K562 (cell line): ENCODE measurements around the gene ATP6V0A1. TPM values are rescaled to one million over a fixed set of nuclear protein-coding genes. Genes with fewer than 3 reads are reported as not detected.

Experiments used
- FUS ChIP-seq: fragments of 200-400 bp; formaldehyde crosslinking; optimal IDR thresholded peaks from 2 replicates; pipeline ENCODE3; 2017; ENCODE audit warnings: low read depth, low read length
- GABPB1 ChIP-seq: sonication (generic); formaldehyde crosslinking; IDR thresholded peaks from 2 replicates; pipeline ENCODE4 v1.8.0; 2022; ENCODE audit warnings: mild to moderate bottlenecking, missing genetic modification reagents
- JUND ChIP-seq, 2 experiments: IDR thresholded peaks; 2 replicates in 1 of 2; 3 replicates in 1 of 2; pipeline ENCODE4 v1.6.1; 2011; ENCODE audit warnings: borderline replicate concordance in 2 of 2, low read depth in 2 of 2, low read length in 2 of 2, improper control_type of control experiment in 1 of 2, missing biosample characterization in 1 of 2, missing genetic modification characterization in 1 of 2, missing genetic modification reagents in 1 of 2
- MCM7 ChIP-seq, 2 experiments: fragments of 450-650 bp; IDR thresholded peaks; 2 replicates each; pipeline ENCODE4 v1.6.1; 2016 to 2018
- ZBTB49 ChIP-seq: sonication (generic); formaldehyde crosslinking; IDR thresholded peaks from 2 replicates; pipeline ENCODE4 v1.8.0; 2022; ENCODE audit warnings: missing genetic modification reagents, mild to moderate bottlenecking, borderline replicate concordance
- ZC3H8 ChIP-seq: fragments of 450-650 bp; IDR thresholded peaks from 2 replicates; pipeline ENCODE4 v1.6.1; 2017
- ZNF121 ChIP-seq: sonication (generic); formaldehyde crosslinking; conservative IDR thresholded peaks from 2 replicates; pipeline ENCODE4 v1.8.0; 2022; ENCODE audit warnings: missing genetic modification reagents
- polyA plus RNA-seq, 8 experiments: library from polyadenylated mRNA; depleted of rRNA in 4 of 8; stranded (reverse) in 5 of 8; unstranded in 3 of 8; fragments of >200 nt; fragmentation: Nextera tagmentation in 2 of 8; fragmentation: Illumina TruSeq in 1 of 8; extraction: Ambion mirVana in 2 of 8; extraction: Trizol in 1 of 8; gene quantifications; 2 replicates each; pipeline versions ENCODE4 v1.2.1 to v1.2.3, GENCODE V29; 2011 to 2014; ENCODE audit warnings: inconsistent platforms in 1 of 8, missing spikeins in 1 of 8
- total RNA-seq, 7 experiments: library from RNA; depleted of rRNA in 6 of 7; stranded (reverse); fragments of >200 nt in 6 of 7; fragmentation: Illumina TruSeq in 2 of 7; extraction: Trizol in 2 of 7; gene quantifications; 2 replicates each; pipeline versions ENCODE4 v1.2.1 to v1.2.3, GENCODE V29; 2011 to 2021; ENCODE audit warnings: low replicate concordance in 1 of 7
- TF ChIP-seq, protein P1 (sequence below): sonication (generic); formaldehyde crosslinking; IDR thresholded peaks from 2 replicates; pipeline ENCODE4 v1.8.0; 2022; ENCODE audit warnings: mild to moderate bottlenecking, missing genetic modification reagents, borderline replicate concordance
- TF ChIP-seq, protein P2 (sequence below), 3 experiments: fragments of 200-800 bp in 1 of 3; fragments of 250-450 bp in 1 of 3; fragments of 450-650 bp in 1 of 3; sonication (Bioruptor Pico) in 1 of 3; sonication (Bioruptor generic) in 1 of 3; formaldehyde crosslinking in 1 of 3; IDR thresholded peaks; 2 replicates each; pipeline versions ENCODE4 v1.6.1 to v1.8.0; 2016 to 2022; ENCODE audit warnings: mild to moderate bottlenecking in 2 of 3, missing genetic modification characterization in 2 of 3, missing compliant biosample characterization in 1 of 3, moderate library complexity in 1 of 3
- TF ChIP-seq, protein P3 (sequence below): fragments of 450-650 bp; IDR thresholded peaks from 2 replicates; pipeline ENCODE4 v1.6.1; 2016; ENCODE audit warnings: borderline replicate concordance
- TF ChIP-seq, protein P4 (sequence below): fragments of 450-650 bp; formaldehyde crosslinking; IDR thresholded peaks from 2 replicates; pipeline ENCODE4 v1.4.0; 2020; ENCODE audit warnings: mild to moderate bottlenecking

The ATP6V0A1 gene
- total and polyA plus RNA-seq, 9 of the 15 experiments (the other 6 are each of a cell fraction or from before 2014, with no cell fraction given): 11.8 to 158 (median 75.5) TPM

DNA sequence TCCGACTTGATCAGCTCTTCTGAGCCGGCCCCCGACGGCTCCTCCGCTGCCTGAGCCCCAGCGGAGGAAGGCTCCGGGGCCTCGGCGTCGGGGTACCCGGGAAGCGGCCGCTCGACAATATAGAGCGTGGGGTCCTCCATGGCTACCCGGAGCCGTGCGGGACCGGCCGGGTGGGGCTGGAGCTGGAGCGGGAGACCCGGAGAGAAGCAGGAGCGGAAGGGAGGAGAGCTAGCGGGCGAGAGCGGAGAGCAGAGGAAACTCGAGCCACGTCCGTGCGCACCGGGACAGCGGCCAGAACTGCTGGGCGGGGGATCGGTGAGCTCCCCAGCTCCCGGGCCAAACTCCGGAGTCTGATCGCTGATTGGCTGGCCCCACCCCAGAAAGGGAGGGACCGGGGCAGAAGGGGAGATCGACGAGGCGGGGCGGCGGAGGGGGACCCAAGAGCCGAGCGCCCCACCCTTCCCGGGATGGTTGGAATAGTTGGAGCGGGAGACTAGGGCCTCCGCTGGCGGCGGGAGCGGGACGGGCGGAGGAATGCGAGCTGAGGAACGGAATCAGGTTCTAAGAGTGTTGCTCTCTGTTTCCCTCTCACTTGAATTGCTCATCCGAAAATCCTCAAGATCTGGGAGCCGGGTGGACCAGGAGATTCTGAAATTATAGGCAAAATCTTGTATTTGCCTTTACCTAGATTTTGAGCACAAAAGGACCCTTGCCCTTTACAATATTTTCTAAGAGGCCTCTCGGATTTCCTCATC, 35.5 kb upstream of the ATP6V0A1 start, which contains the start of gene CAVIN1 (continued):
- TF ChIP-seq, protein P1, sequence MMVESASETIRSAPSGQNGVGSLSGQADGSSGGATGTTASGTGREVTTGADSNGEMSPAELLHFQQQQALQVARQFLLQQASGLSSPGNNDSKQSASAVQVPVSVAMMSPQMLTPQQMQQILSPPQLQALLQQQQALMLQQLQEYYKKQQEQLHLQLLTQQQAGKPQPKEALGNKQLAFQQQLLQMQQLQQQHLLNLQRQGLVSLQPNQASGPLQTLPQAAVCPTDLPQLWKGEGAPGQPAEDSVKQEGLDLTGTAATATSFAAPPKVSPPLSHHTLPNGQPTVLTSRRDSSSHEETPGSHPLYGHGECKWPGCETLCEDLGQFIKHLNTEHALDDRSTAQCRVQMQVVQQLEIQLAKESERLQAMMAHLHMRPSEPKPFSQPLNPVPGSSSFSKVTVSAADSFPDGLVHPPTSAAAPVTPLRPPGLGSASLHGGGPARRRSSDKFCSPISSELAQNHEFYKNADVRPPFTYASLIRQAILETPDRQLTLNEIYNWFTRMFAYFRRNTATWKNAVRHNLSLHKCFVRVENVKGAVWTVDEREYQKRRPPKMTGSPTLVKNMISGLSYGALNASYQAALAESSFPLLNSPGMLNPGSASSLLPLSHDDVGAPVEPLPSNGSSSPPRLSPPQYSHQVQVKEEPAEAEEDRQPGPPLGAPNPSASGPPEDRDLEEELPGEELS (CRISPR knock-in tag): no peak
- TF ChIP-seq JUND (IDR thresholded peaks at IDR 0.05; ENCODE audit: borderline replicate concordance, low read depth, low read length) (0 out of 2 replicates have a peak, but pooled peaks have one; percentile 5), JUND (tag; IDR thresholded peaks at IDR 0.05; ENCODE audit: borderline replicate concordance, low read depth, low read length) (no peak; the same call in 2 of the 3 replicates), ZC3H8 (no peak), GABPB1 (no peak), FUS (no peak), MCM7 (IDR thresholded peaks at IDR 0.05) (no peak), ZBTB49 (CRISPR knock-in tag) (no peak), ZNF121 (CRISPR knock-in tag) (no peak)
- TF ChIP-seq, protein P2, sequence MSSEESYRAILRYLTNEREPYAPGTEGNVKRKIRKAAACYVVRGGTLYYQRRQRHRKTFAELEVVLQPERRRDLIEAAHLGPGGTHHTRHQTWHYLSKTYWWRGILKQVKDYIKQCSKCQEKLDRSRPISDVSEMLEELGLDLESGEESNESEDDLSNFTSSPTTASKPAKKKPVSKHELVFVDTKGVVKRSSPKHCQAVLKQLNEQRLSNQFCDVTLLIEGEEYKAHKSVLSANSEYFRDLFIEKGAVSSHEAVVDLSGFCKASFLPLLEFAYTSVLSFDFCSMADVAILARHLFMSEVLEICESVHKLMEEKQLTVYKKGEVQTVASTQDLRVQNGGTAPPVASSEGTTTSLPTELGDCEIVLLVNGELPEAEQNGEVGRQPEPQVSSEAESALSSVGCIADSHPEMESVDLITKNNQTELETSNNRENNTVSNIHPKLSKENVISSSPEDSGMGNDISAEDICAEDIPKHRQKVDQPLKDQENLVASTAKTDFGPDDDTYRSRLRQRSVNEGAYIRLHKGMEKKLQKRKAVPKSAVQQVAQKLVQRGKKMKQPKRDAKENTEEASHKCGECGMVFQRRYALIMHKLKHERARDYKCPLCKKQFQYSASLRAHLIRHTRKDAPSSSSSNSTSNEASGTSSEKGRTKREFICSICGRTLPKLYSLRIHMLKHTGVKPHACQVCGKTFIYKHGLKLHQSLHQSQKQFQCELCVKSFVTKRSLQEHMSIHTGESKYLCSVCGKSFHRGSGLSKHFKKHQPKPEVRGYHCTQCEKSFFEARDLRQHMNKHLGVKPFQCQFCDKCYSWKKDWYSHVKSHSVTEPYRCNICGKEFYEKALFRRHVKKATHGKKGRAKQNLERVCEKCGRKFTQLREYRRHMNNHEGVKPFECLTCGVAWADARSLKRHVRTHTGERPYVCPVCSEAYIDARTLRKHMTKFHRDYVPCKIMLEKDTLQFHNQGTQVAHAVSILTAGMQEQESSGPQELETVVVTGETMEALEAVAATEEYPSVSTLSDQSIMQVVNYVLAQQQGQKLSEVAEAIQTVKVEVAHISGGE (CRISPR knock-in tag; IDR thresholded peaks at IDR 0.05): peak in 1 of 3 experiments; percentile 42; a peak in 1 of 6 replicates
- TF ChIP-seq, protein P3, sequence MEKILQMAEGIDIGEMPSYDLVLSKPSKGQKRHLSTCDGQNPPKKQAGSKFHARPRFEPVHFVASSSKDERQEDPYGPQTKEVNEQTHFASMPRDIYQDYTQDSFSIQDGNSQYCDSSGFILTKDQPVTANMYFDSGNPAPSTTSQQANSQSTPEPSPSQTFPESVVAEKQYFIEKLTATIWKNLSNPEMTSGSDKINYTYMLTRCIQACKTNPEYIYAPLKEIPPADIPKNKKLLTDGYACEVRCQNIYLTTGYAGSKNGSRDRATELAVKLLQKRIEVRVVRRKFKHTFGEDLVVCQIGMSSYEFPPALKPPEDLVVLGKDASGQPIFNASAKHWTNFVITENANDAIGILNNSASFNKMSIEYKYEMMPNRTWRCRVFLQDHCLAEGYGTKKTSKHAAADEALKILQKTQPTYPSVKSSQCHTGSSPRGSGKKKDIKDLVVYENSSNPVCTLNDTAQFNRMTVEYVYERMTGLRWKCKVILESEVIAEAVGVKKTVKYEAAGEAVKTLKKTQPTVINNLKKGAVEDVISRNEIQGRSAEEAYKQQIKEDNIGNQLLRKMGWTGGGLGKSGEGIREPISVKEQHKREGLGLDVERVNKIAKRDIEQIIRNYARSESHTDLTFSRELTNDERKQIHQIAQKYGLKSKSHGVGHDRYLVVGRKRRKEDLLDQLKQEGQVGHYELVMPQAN: no peak; the same call in 1 of the 2 replicates
- TF ChIP-seq, protein P4, sequence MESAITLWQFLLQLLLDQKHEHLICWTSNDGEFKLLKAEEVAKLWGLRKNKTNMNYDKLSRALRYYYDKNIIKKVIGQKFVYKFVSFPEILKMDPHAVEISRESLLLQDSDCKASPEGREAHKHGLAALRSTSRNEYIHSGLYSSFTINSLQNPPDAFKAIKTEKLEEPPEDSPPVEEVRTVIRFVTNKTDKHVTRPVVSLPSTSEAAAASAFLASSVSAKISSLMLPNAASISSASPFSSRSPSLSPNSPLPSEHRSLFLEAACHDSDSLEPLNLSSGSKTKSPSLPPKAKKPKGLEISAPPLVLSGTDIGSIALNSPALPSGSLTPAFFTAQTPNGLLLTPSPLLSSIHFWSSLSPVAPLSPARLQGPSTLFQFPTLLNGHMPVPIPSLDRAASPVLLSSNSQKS: no peak
